ENCODE data around the gene ARHGEF19. TPM values are rescaled to one million over a fixed set of nuclear protein-coding genes. Genes with fewer than 3 reads are reported as not detected.

The ARHGEF19 gene
- total and polyA plus RNA-seq, 2 of the 4 experiments (the other 2 are of a cell fraction): 4.5 to 16.8 TPM

GRCh38 chr1:16241221-16241708 lies 28.8 kb upstream of the ARHGEF19 start:
- H3K18ac ChIP-seq (ENCODE audit: low read depth, low read length): no peak overlapping the region
- DNase-seq (no peak), ATAC-seq (ENCODE audit: low read depth) (no peak)
- peaks cover 0 to 5% of the 10 kb centered on the region in 2 experiments; a peak in 2 of 4 replicates for H3K79me1 ChIP-seq (ENCODE audit: low read depth in 1 of 2, low read length in 2 of 2)
- H3K4ac ChIP-seq (ENCODE audit: low read depth, low read length): no peak overlapping the region
- ChIA-PET CTCF (no interaction called here), POLR2A (ENCODE audit: unreplicated experiment) (no interaction called here)
- no peak overlapping the region for H3K14ac ChIP-seq (replicated peaks; ENCODE audit: low read depth, low read length)
- no peak overlapping the region for H3K4me3 ChIP-seq (ENCODE audit: insufficient read depth, low read depth, low read length)
- H2BK15ac ChIP-seq (ENCODE audit: low read depth, low read length): no peak overlapping the region
- dilution Hi-C loops (cut with HindIII; ENCODE audit: low sequenced_read_pairs, unreplicated experiment): no loop called here
- 72% methylated on average over 3 of the region's 10 CpGs; no CpG with 5 or more reads in 1 of the 2 experiments for WGBS, 2 experiments (ENCODE audit: extremely low coverage in 2 of 2, insufficient read length in 1 of 2)
- H3K56ac ChIP-seq (ENCODE audit: extremely low read depth, insufficient read depth, low read length): no peak overlapping the region
- H3K36me3 ChIP-seq (ENCODE audit: control insufficient read depth, insufficient read depth, low read length): no peaks in the 10 kb centered on the region
- H2BK120ac ChIP-seq (ENCODE audit: low read depth, low read length): no peak overlapping the region
- no peak overlapping the region for H3K9ac ChIP-seq (ENCODE audit: low read depth, low read length)
- TF ChIP-seq NFE2L2 (IDR thresholded peaks at IDR 0.05; ENCODE audit: low read depth, low read length) (no peak), CEBPB (IDR thresholded peaks at IDR 0.05; ENCODE audit: low read depth, low read length) (no peak), MAZ (IDR thresholded peaks at IDR 0.05; ENCODE audit: borderline replicate concordance, low read depth, low read length) (no peak), CTCF (conservative IDR thresholded peaks at IDR 0.05; ENCODE audit: low read depth, low read length) (no peak), SMC3 (IDR thresholded peaks at IDR 0.05; ENCODE audit: low read depth, low read length) (no peak), FOS (IDR thresholded peaks at IDR 0.05; ENCODE audit: low read depth, low read length) (no peak), RCOR1 (IDR thresholded peaks at IDR 0.05; ENCODE audit: insufficient replicate concordance, low read length) (no peak)
- H3K4me1 ChIP-seq (ENCODE audit: control insufficient read depth, insufficient read depth, low read length): peaks cover 9% of the 10 kb centered on the region
- H3K9me1 ChIP-seq (ENCODE audit: insufficient read depth, low read length): 0 out of 2 replicates have a peak, but pooled peaks cover 3% of the 10 kb centered on the region
- intact Hi-C loops (cut with micrococcal nuclease): loop anchor here (5.0 kb wide), 1 partner anchor 34 kb away; no protein-coding TSS in a partner anchor
- no peak overlapping the region for H4K91ac ChIP-seq (ENCODE audit: insufficient read depth, low read depth, low read length)
- H4K5ac ChIP-seq (ENCODE audit: low read depth, low read length): no peak overlapping the region
- H4K20me1 ChIP-seq (ENCODE audit: insufficient read depth, low read length): 0 out of 2 replicates have a peak, but pooled peaks cover 4% of the 10 kb centered on the region
- H3K9me3 ChIP-seq (ENCODE audit: control insufficient read depth, insufficient read depth, low read length): no peaks in the 10 kb centered on the region
- H3K27me3 ChIP-seq (ENCODE audit: control insufficient read depth, insufficient read depth, low read length): no peaks in the 10 kb centered on the region
- no peak overlapping the region for H3K27ac ChIP-seq (ENCODE audit: insufficient read depth, low read length)
- in situ Hi-C loops (cut with MboI; ENCODE audit: low sequenced_read_pairs): loop anchor here (5.0 kb wide), 1 partner anchor 164 kb away; no protein-coding TSS in a partner anchor
- no peak overlapping the region for H3K4me2 ChIP-seq (ENCODE audit: low read depth, low read length)
- no peak overlapping the region for H2BK5ac ChIP-seq (ENCODE audit: low read depth, low read length, poor library complexity, severe bottlenecking)
- no peak overlapping the region for H2AK9ac ChIP-seq (replicated peaks; ENCODE audit: low read depth, low read length, poor library complexity)
- no peak overlapping the region for H2AFZ ChIP-seq (replicated peaks; ENCODE audit: low read length, poor library complexity)
- no peak overlapping the region for H2BK20ac ChIP-seq (ENCODE audit: low read depth, low read length)
- no peak overlapping the region for H2AK5ac ChIP-seq (ENCODE audit: low read depth, low read length)
- H4K8ac ChIP-seq (ENCODE audit: low read depth in 2 of 2, low read length in 2 of 2): no peak overlapping the region
- no peak overlapping the region for H3K23ac ChIP-seq (ENCODE audit: low read depth, low read length)
- BruUV-seq (replicated peaks): no TSS peak
